ENCODE results near the gene MRPL32. TPM values are rescaled to one million over a fixed set of nuclear protein-coding genes. Genes with fewer than 3 reads are reported as not detected.

The MRPL32 gene
- total RNA-seq, 8 experiments from 2014 or later = 49.4 to 95.6 (median 76.1) TPM

DNA sequence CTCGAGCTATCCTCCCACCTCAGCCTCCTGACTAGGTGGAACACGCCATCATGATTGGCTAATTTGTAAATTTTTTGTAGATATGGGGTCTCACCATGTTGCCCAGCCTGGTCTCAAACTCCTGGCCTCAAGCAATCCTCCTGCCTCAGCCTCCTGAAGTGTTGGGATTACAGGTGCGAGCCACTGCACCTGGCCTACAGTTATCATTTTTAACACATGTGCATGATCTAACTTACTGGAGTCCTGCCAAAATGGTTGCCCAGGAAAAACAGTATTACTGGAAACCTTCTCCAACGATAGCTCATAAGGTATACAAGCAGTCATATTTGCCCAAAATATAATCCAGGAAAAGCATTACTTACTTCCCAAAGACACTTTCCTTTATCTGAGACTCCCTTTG, 20.2 kb downstream of the MRPL32 start:
- Histone ChIP-seq H3K4me1 (replicated peaks in 1 of 2) (no peaks in the 10 kb centered on the region), H3K4me3 (no peak overlapping the region), H3K27ac (no peak overlapping the region)
- no peak for ATAC-seq (replicated peaks in 6 of 8)
- in situ Hi-C loops (cut with MboI; ENCODE audit: low pct_unique_long_range_greater_than_20kb in 2 of 9, low sequenced_read_pairs in 9 of 9, unreplicated experiment in 9 of 9) = loop anchor here in 1 of 9 experiments (25.0 kb wide), 1 partner anchor 760 kb away; no protein-coding TSS in a partner anchor
- WGBS, 10 experiments = 20 to 90% (median 77%) methylated on average over 1 to 4 of the region's 4 CpGs; no CpG with 5 or more reads in 1 of the 10 experiments

- no peak overlapping the region for H3K4me3 ChIP-seq
- no peak overlapping the region for H3K27ac ChIP-seq
- 20 to 100% (median 92%) methylated on average over 1 to 2 of the region's 4 CpGs; no CpG with 5 or more reads in 3 of the 10 experiments for WGBS, 10 experiments
- no peaks in the 10 kb centered on the region for H3K4me1 ChIP-seq (replicated peaks in 1 of 2)
- ATAC-seq (replicated peaks in 6 of 8) = no peak
- in situ Hi-C loops (cut with MboI; ENCODE audit: low pct_unique_long_range_greater_than_20kb in 2 of 9, low sequenced_read_pairs in 9 of 9, unreplicated experiment in 9 of 9) = loop anchor here in 1 of 9 experiments (25.0 kb wide), 1 partner anchor 758 kb away; no protein-coding TSS in a partner anchor
Observed at GRCh38 chr7:42953994-42954393, 21.8 kb downstream of the MRPL32 start.

- H3K4me3 ChIP-seq = no peak overlapping the region
- ATAC-seq (replicated peaks in 6 of 8) = no peak
- no peak overlapping the region for H3K27ac ChIP-seq
- no peaks in the 10 kb centered on the region for H3K4me1 ChIP-seq (replicated peaks in 1 of 2)
- in situ Hi-C loops (cut with MboI; ENCODE audit: low pct_unique_long_range_greater_than_20kb in 2 of 9, low sequenced_read_pairs in 9 of 9, unreplicated experiment in 9 of 9) = loop anchor here in 1 of 9 experiments (25.0 kb wide), 1 partner anchor 756 kb away; no protein-coding TSS in a partner anchor
Observed at GRCh38 chr7:42956062-42956461, 23.9 kb downstream of the MRPL32 start.

DNA sequence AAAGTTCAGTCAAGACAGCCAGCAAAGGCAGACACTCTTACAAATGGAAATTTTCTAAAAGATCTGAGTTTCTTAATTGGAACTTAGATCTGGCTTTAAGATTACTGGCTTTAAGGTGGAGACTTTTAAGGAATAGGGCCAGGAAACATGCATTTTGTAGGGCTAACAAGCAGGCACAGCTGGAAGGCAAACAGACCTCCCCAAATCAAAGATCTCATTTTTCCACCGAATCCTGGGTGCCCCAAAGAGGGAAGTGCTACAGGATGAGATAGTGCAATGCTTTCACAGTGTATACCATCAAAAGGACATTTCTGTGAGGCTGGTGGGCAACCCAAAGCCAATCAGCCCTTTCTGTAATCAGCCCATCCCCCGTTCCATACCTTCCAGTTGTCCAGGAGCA, 27.4 kb downstream of the MRPL32 start:
- H3K4me3 ChIP-seq = no peak overlapping the region
- in situ Hi-C loops (cut with MboI; ENCODE audit: low pct_unique_long_range_greater_than_20kb in 2 of 9, low sequenced_read_pairs in 9 of 9, unreplicated experiment in 9 of 9) = loop anchor here in 1 of 9 experiments (25.0 kb wide), 1 partner anchor 753 kb away; no protein-coding TSS in a partner anchor
- no peak overlapping the region for H3K27ac ChIP-seq
- no peak for ATAC-seq (replicated peaks in 6 of 8)
- no peaks in the 10 kb centered on the region for H3K4me1 ChIP-seq (replicated peaks in 1 of 2)
- WGBS, 10 experiments = 17 to 95% (median 72%) methylated on average over 1 to 2 of the region's 2 CpGs

GRCh38 chr7:42960762-42961161, 28.6 kb downstream of the MRPL32 start:
- in situ Hi-C loops (cut with MboI; ENCODE audit: low pct_unique_long_range_greater_than_20kb in 2 of 9, low sequenced_read_pairs in 9 of 9, unreplicated experiment in 9 of 9) = loop anchor here in 1 of 9 experiments (25.0 kb wide), 1 partner anchor 752 kb away; no protein-coding TSS in a partner anchor
- H3K27ac ChIP-seq = no peak overlapping the region
- H3K4me1 ChIP-seq (replicated peaks in 1 of 2) = no peaks in the 10 kb centered on the region
- no peak for ATAC-seq (replicated peaks in 6 of 8)
- 0 to 73% (median 34%) methylated on average over 1 to 2 of the region's 2 CpGs; no CpG with 5 or more reads in 3 of the 10 experiments for WGBS, 10 experiments
- H3K4me3 ChIP-seq = no peak overlapping the region

- no peak overlapping the region for H3K4me3 ChIP-seq
- H3K27ac ChIP-seq = no peak overlapping the region
- WGBS, 10 experiments = 17 to 95% (median 63%) methylated on average over 2 of the region's 2 CpGs; no CpG with 5 or more reads in 3 of the 10 experiments
- ATAC-seq (replicated peaks in 6 of 8) = no peak
- no peaks in the 10 kb centered on the region for H3K4me1 ChIP-seq (replicated peaks in 1 of 2)
- in situ Hi-C loops (cut with MboI; ENCODE audit: low pct_unique_long_range_greater_than_20kb in 2 of 9, low sequenced_read_pairs in 9 of 9, unreplicated experiment in 9 of 9) = loop anchor here in 1 of 9 experiments (25.0 kb wide), 1 partner anchor 751 kb away; no protein-coding TSS in a partner anchor
Observed at GRCh38 chr7:42961170-42961569, 29.0 kb downstream of the MRPL32 start.

DNA sequence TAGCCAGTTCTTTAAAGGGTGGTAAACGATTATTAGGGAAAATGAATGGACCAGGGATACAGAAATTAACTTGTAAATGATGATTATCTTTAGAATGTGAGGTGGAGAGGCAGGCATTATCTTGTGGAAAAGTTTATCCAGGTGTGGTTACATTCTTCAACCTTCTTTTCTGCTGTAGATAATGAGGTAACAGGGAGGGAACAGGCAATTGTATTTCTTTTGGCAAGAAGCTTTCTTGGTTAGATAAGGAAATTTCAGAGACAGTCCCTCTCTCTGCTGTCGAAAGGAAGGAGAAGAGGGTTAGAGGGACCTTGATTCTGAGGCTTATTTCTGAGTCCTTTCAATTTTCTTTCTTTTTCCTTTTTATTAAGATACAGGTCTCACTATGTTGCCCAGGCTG, 32.1 kb downstream of the MRPL32 start:
- Histone ChIP-seq H3K4me3 (no peak overlapping the region), H3K27ac (no peak overlapping the region), H3K4me1 (replicated peaks in 1 of 2) (no peaks in the 10 kb centered on the region)
- WGBS, 10 experiments = 14 to 83% (median 33%) methylated on average over 1 to 2 of the region's 2 CpGs; no CpG with 5 or more reads in 3 of the 10 experiments
- in situ Hi-C loops (cut with MboI; ENCODE audit: low pct_unique_long_range_greater_than_20kb in 2 of 9, low sequenced_read_pairs in 9 of 9, unreplicated experiment in 9 of 9) = loop anchor here in 1 of 9 experiments (25.0 kb wide), 1 partner anchor 748 kb away; no protein-coding TSS in a partner anchor
- ATAC-seq (replicated peaks in 6 of 8) = no peak

- ATAC-seq (replicated peaks in 6 of 8) = no peak
- Histone ChIP-seq H3K27ac (no peak overlapping the region), H3K4me3 (no peak overlapping the region), H3K4me1 (replicated peaks in 1 of 2) (no peaks in the 10 kb centered on the region)
- in situ Hi-C loops (cut with MboI; ENCODE audit: low pct_unique_long_range_greater_than_20kb in 2 of 9, low sequenced_read_pairs in 9 of 9, unreplicated experiment in 9 of 9) = loop anchor here in 1 of 9 experiments (25.0 kb wide), 1 partner anchor 747 kb away; no protein-coding TSS in a partner anchor
- 30 to 80% (median 60%) methylated on average over 1 to 5 of the region's 6 CpGs; no CpG with 5 or more reads in 2 of the 10 experiments for WGBS, 10 experiments
Observed at GRCh38 chr7:42964849-42965805, 33.0 kb downstream of the MRPL32 start.

GRCh38 chr7:42967391-42967790, 35.2 kb downstream of the MRPL32 start:
- Histone ChIP-seq H3K27ac (no peak overlapping the region), H3K4me3 (no peak overlapping the region), H3K4me1 (replicated peaks in 1 of 2) (no peaks in the 10 kb centered on the region)
- in situ Hi-C loops (cut with MboI; ENCODE audit: low pct_unique_long_range_greater_than_20kb in 2 of 9, low sequenced_read_pairs in 9 of 9, unreplicated experiment in 9 of 9) = loop anchor here in 1 of 9 experiments (25.0 kb wide), 1 partner anchor 745 kb away; no protein-coding TSS in a partner anchor
- no peak for ATAC-seq (replicated peaks in 6 of 8)
- 40 to 83% (median 78%) methylated on average over 1 to 2 of the region's 2 CpGs; no CpG with 5 or more reads in 4 of the 10 experiments for whole genome bisulfite sequencing, 10 experiments

- Histone ChIP-seq H3K4me1 (replicated peaks in 1 of 2) (no peaks in the 10 kb centered on the region), H3K27ac (no peak overlapping the region), H3K4me3 (no peak overlapping the region)
- in situ Hi-C loops (cut with MboI; ENCODE audit: low pct_unique_long_range_greater_than_20kb in 2 of 9, low sequenced_read_pairs in 9 of 9, unreplicated experiment in 9 of 9) = loop anchor here in 1 of 9 experiments (25.0 kb wide), 1 partner anchor 739 kb away; no protein-coding TSS in a partner anchor
- 0 to 90% (median 0%) methylated on average over 2 to 5 of the region's 5 CpGs; no CpG with 5 or more reads in 3 of the 10 experiments for WGBS, 10 experiments
- peak in 6 of 8 experiments; percentile 22 to 89 (median 40) for ATAC-seq (replicated peaks in 6 of 8)
Observed at GRCh38 chr7:42972699-42973500, 40.7 kb downstream of the MRPL32 start.

GRCh38 chr7:42976371-42976770, 44.2 kb downstream of the MRPL32 start:
- in situ Hi-C loops (cut with MboI; ENCODE audit: low pct_unique_long_range_greater_than_20kb in 2 of 9, low sequenced_read_pairs in 9 of 9, unreplicated experiment in 9 of 9) = no loop called here

DNA sequence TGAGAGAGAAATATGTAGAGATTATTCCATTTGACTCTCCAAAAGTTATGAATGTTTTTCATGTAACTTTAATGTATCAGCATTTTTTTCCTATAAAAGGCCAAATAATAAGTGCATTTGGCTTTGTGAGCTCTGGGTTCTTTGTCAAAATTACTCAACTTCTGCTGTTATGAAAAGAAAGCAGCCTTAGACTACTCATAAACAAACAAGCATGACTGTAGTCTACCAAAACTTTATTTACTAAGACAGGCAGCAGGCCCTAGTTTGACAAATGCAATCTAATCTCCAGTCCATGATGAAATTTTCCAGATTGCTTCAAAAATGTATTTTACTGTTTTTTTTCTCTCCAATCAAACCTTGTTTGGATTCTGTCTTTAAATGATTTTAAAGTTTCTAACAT, 46.3 kb downstream of the MRPL32 start:
- H3K4me3 ChIP-seq = no peak overlapping the region
- in situ Hi-C loops (cut with MboI; ENCODE audit: low pct_unique_long_range_greater_than_20kb in 2 of 9, low sequenced_read_pairs in 9 of 9, unreplicated experiment in 9 of 9) = no loop called here
- H3K4me1 ChIP-seq (replicated peaks in 1 of 2) = no peaks in the 10 kb centered on the region
- H3K27ac ChIP-seq = no peak overlapping the region
- no peak for ATAC-seq (replicated peaks in 6 of 8)

More at GRCh38 chr7:42976371-42976770, 44.2 kb downstream of the MRPL32 start:
- Histone ChIP-seq H3K27ac (no peak overlapping the region), H3K4me3 (no peak overlapping the region), H3K4me1 (replicated peaks in 1 of 2) (no peaks in the 10 kb centered on the region)
- 79 to 100% (median 95%) methylated on average over 1 to 3 of the region's 3 CpGs; no CpG with 5 or more reads in 2 of the 10 experiments for WGBS, 10 experiments
- ATAC-seq (replicated peaks in 6 of 8) = no peak

Data from motor neuron (in vitro differentiated cells).